Activated CD4-positive, alpha-beta memory T cell treated with anti-CD3 and anti-CD28 coated beads, Interleukin-2, amount 10 ng/mL, durations not matched to agents 7 days and 5 days (primary cell): ENCODE results near the gene NT5C. TPM values are rescaled to one million over a fixed set of nuclear protein-coding genes. Genes with fewer than 3 reads are reported as not detected.
"Not testable (repeated sequence)": the region's sequence is repeated elsewhere in the genome, so short reads cannot be mapped to it uniquely, and the experiment has no call there.

Experiments used
- CTCF ChIA-PET: fragments of 350-600 bp; sonication (Branson Sonifier 250); formaldehyde crosslinking; loops from one replicate; lab custom pipeline; 2021; ENCODE audit warnings: antibody characterized with exemption, inconsistent platforms; lab: Charles Lee
- POLR2A ChIA-PET: fragments of 350-600 bp; sonication (Branson Sonifier 250); formaldehyde crosslinking; loops from one replicate; lab custom pipeline; 2021; ENCODE audit warnings: antibody characterized with exemption; lab: Charles Lee
- DNase-seq: peaks from one replicate; pipeline ENCODE4 v3.0.0-alpha.2; 2020
- H3K27ac Mint-ChIP-seq: one replicate; pipeline ENCODE4 v1.8.0; 2021; ENCODE audit warnings: mild to moderate bottlenecking, mixed read lengths
- H3K27me3 Mint-ChIP-seq: one replicate; pipeline ENCODE4 v1.8.0; 2021; ENCODE audit warnings: mixed read lengths
- H3K36me3 Mint-ChIP-seq: one replicate; pipeline ENCODE4 v1.8.0; 2021; ENCODE audit warnings: low read depth, mixed read lengths
- H3K4me1 Mint-ChIP-seq: one replicate; pipeline ENCODE4 v1.8.0; 2021; ENCODE audit warnings: mixed read lengths
- H3K4me3 Mint-ChIP-seq: one replicate; pipeline ENCODE4 v1.8.0; 2021; ENCODE audit warnings: mild to moderate bottlenecking, mixed read lengths
- H3K9me3 Mint-ChIP-seq: one replicate; pipeline ENCODE4 v1.8.0; 2021; ENCODE audit warnings: mixed read lengths
- total RNA-seq, 2 experiments: library from RNA; stranded (reverse); gene quantifications; one replicate each; pipeline ENCODE4 v1.2.3, GENCODE V29; 2021

The NT5C gene
- total RNA-seq, result 10 to 100 TPM; 68.2 to 69.4 TPM

- POLR2A ChIA-PET, result interaction anchor here (0.6 to 5.9 kb wide), 16 partner anchors 10 to 118 kb away, joined by 3 to 42 read pairs (median 4); partner anchors contain the start of genes JPT1, SLC16A5 and SUMO2
- peak within 1 kb of the TSS; percentile 85 for H3K27ac Mint-ChIP-seq
- no peaks in the 10 kb centered on the region for H3K27me3 Mint-ChIP-seq
- DNase-seq, result peak; percentile 75
- CTCF ChIA-PET, result interaction anchor here (0.6 to 6.0 kb wide), 19 partner anchors 9 to 170 kb away, joined by 3 to 130 read pairs (median 5); partner anchors contain the start of genes ARMC7, MIF4GD and SUMO2
- peak within 1 kb of the TSS; percentile 86 for H3K4me3 Mint-ChIP-seq
- H3K9me3 Mint-ChIP-seq, result no peaks in the 10 kb centered on the region
- peaks cover 41% of the 10 kb centered on the region for H3K4me1 Mint-ChIP-seq
- H3K36me3 Mint-ChIP-seq, result peaks cover 42% of the 10 kb centered on the region
Observed at GRCh38 chr17:75131278-75132017, at the start of gene NT5C. TSS of gene NT5C (minus strand) at chr17:75131742. CDS start at chr17:75131707, 35 bp downstream.

- CTCF ChIA-PET, result interaction anchor here (0.5 to 2.4 kb wide), 10 partner anchors 9 to 219 kb away, joined by 3 to 19 read pairs (median 4); partner anchors contain the start of genes MIF4GD and MRPL58
- H3K27me3 Mint-ChIP-seq, result no peaks in the 10 kb centered on the region
- H3K9me3 Mint-ChIP-seq, result no peaks in the 10 kb centered on the region
- peak overlapping the region; percentile 78 for H3K27ac Mint-ChIP-seq
- H3K4me1 Mint-ChIP-seq, result peaks cover 50% of the 10 kb centered on the region
- no peak for DNase-seq
- peaks cover 44% of the 10 kb centered on the region for H3K36me3 Mint-ChIP-seq
- POLR2A ChIA-PET, result interaction anchor here (0.6 to 2.3 kb wide), 16 partner anchors 8 to 81 kb away, joined by 3 to 13 read pairs (median 5); partner anchors contain the start of genes ARMC7, GGA3, JPT1 and MRPS7
- peak overlapping the region; percentile 82 for H3K4me3 Mint-ChIP-seq
Observed at GRCh38 chr17:75181110-75181509, 49.6 kb upstream of the NT5C start.

GRCh38 chr17:75178453-75178852 lies 46.9 kb upstream of the NT5C start:
- Mint-ChIP-seq H3K27ac (no peak overlapping the region), H3K27me3 (no peaks in the 10 kb centered on the region), H3K36me3 (peaks cover 65% of the 10 kb centered on the region), H3K4me3 (no peak overlapping the region), H3K4me1 (peaks cover 46% of the 10 kb centered on the region), H3K9me3 (no peaks in the 10 kb centered on the region)
- ChIA-PET CTCF (no interaction called here), POLR2A (interaction anchor here (1.3 kb wide), 1 partner anchor 24 kb away, joined by 4 read pairs; no protein-coding TSS in a partner anchor)
- DNase-seq, result no peak

GRCh38 chr17:75176625-75177024 lies 45.1 kb upstream of the NT5C start:
- POLR2A ChIA-PET, result interaction anchor here (0.9 to 3.8 kb wide), 5 partner anchors 13 to 63 kb away, joined by 3 to 25 read pairs (median 6); partner anchors contain the start of gene JPT1
- Mint-ChIP-seq H3K4me1 (peaks cover 51% of the 10 kb centered on the region), H3K4me3 (no peak overlapping the region), H3K36me3 (peaks cover 76% of the 10 kb centered on the region), H3K9me3 (no peaks in the 10 kb centered on the region), H3K27ac (no peak overlapping the region), H3K27me3 (no peaks in the 10 kb centered on the region)
- CTCF ChIA-PET, result interaction anchor here (0.6 to 2.2 kb wide), 8 partner anchors 9 to 126 kb away, joined by 3 to 10 read pairs (median 3); partner anchors contain the start of gene NUP85
- no peak for DNase-seq

- Mint-ChIP-seq H3K36me3 (peaks cover 64% of the 10 kb centered on the region), H3K9me3 (no peaks in the 10 kb centered on the region)
Observed at GRCh38 chr17:75174996-75175395, 43.5 kb upstream of the NT5C start.

GRCh38 chr17:75173526-75173925 lies 42.0 kb upstream of the NT5C start:
- Mint-ChIP-seq H3K27ac (no peak overlapping the region), H3K27me3 (no peaks in the 10 kb centered on the region), H3K4me1 (peaks cover 32% of the 10 kb centered on the region), H3K4me3 (no peak overlapping the region), H3K36me3 (peaks cover 50% of the 10 kb centered on the region), H3K9me3 (no peaks in the 10 kb centered on the region)
- CTCF ChIA-PET, result interaction anchor here (0.7 to 7.5 kb wide), 7 partner anchors 14 to 63 kb away, joined by 3 to 119 read pairs (median 8); partner anchors contain the start of gene ARMC7
- POLR2A ChIA-PET, result interaction anchor here (0.6 to 3.8 kb wide), 6 partner anchors 10 to 64 kb away, joined by 3 to 25 read pairs (median 5); partner anchors contain the start of genes ARMC7, JPT1 and SUMO2
- no peak for DNase-seq

More at GRCh38 chr17:75174996-75175395, 43.5 kb upstream of the NT5C start:
- H3K27me3 Mint-ChIP-seq, result no peaks in the 10 kb centered on the region
- CTCF ChIA-PET, result interaction anchor here (5.7 to 7.5 kb wide), 2 partner anchors 27 to 59 kb away, joined by 52 to 119 read pairs; no protein-coding TSS in a partner anchor
- POLR2A ChIA-PET, result interaction anchor here (1.2 to 3.8 kb wide), 5 partner anchors 8 to 61 kb away, joined by 3 to 25 read pairs (median 7); partner anchors contain the start of genes JPT1 and SUMO2
- no peak for DNase-seq
- no peak overlapping the region for H3K27ac Mint-ChIP-seq
- peaks cover 44% of the 10 kb centered on the region for H3K4me1 Mint-ChIP-seq
- H3K4me3 Mint-ChIP-seq, result no peak overlapping the region

- H3K27me3 Mint-ChIP-seq, result no peaks in the 10 kb centered on the region
- ChIA-PET CTCF (interaction anchor here (0.7 to 7.5 kb wide), 3 partner anchors 33 to 1740 kb away, joined by 3 to 52 read pairs (median 15); no protein-coding TSS in a partner anchor), POLR2A (interaction anchor here (0.7 to 2.0 kb wide), 6 partner anchors 10 to 177 kb away, joined by 3 to 6 read pairs (median 3); partner anchors contain the start of gene JPT1)
- H3K4me3 Mint-ChIP-seq, result no peak overlapping the region
- DNase-seq, result no peak
- peaks cover 54% of the 10 kb centered on the region for H3K36me3 Mint-ChIP-seq
- no peak overlapping the region for H3K27ac Mint-ChIP-seq
- peaks cover 22% of the 10 kb centered on the region for H3K4me1 Mint-ChIP-seq
- H3K9me3 Mint-ChIP-seq, result no peaks in the 10 kb centered on the region
Observed at GRCh38 chr17:75168998-75169397, 37.5 kb upstream of the NT5C start.

- not testable (repeated sequence) for H3K4me1 Mint-ChIP-seq, H3K9me3 Mint-ChIP-seq, H3K27me3 Mint-ChIP-seq, H3K27ac Mint-ChIP-seq, DNase-seq, H3K4me3 Mint-ChIP-seq
- POLR2A ChIA-PET, result interaction anchor here (1.0 kb wide), 1 partner anchor 10 kb away, joined by 4 read pairs; the partner anchor contains the start of gene JPT1
- CTCF ChIA-PET, result interaction anchor here (0.8 kb wide), 1 partner anchor 37 kb away, joined by 3 read pairs; no protein-coding TSS in a partner anchor
- peaks cover 41% of the 10 kb centered on the region for H3K36me3 Mint-ChIP-seq
Observed at GRCh38 chr17:75164606-75165005, 33.1 kb upstream of the NT5C start.

- H3K27ac Mint-ChIP-seq, result no peak overlapping the region
- peaks cover 36% of the 10 kb centered on the region for H3K36me3 Mint-ChIP-seq
- H3K9me3 Mint-ChIP-seq, result no peaks in the 10 kb centered on the region
- H3K4me3 Mint-ChIP-seq, result no peak overlapping the region
- POLR2A ChIA-PET, result interaction anchor here (1.0 to 1.2 kb wide), 2 partner anchors 9 to 43 kb away, joined by 3 to 6 read pairs; partner anchors contain the start of gene JPT1
- H3K4me1 Mint-ChIP-seq, result peaks cover 2% of the 10 kb centered on the region
- no peaks in the 10 kb centered on the region for H3K27me3 Mint-ChIP-seq
- DNase-seq, result no peak
- CTCF ChIA-PET, result interaction anchor here (1.1 to 1.7 kb wide), 3 partner anchors 8 to 49 kb away, joined by 4 to 10 read pairs (median 6); no protein-coding TSS in a partner anchor
Observed at GRCh38 chr17:75163074-75163473, 31.5 kb upstream of the NT5C start.

GRCh38 chr17:75160211-75160610 lies 28.7 kb upstream of the NT5C start:
- Mint-ChIP-seq H3K36me3 (peaks cover 20% of the 10 kb centered on the region), H3K9me3 (no peaks in the 10 kb centered on the region), H3K27me3 (no peaks in the 10 kb centered on the region), H3K27ac (no peak overlapping the region), H3K4me1 (peaks cover 11% of the 10 kb centered on the region), H3K4me3 (no peak overlapping the region)
- ChIA-PET POLR2A (interaction anchor here (0.6 kb wide), 1 partner anchor 8 kb away, joined by 3 read pairs; no protein-coding TSS in a partner anchor), CTCF (interaction anchor here (0.5 to 5.6 kb wide), 2 partner anchors 11 to 52 kb away, joined by 3 to 17 read pairs; no protein-coding TSS in a partner anchor)
- no peak for DNase-seq

- ChIA-PET POLR2A (interaction anchor here (0.6 to 1.2 kb wide), 4 partner anchors 9 to 45 kb away, joined by 3 to 6 read pairs (median 3); no protein-coding TSS in a partner anchor), CTCF (interaction anchor here (0.5 to 5.6 kb wide), 3 partner anchors 12 to 53 kb away, joined by 3 to 17 read pairs (median 11); no protein-coding TSS in a partner anchor)
- DNase-seq, result no peak
Observed at GRCh38 chr17:75159196-75160031, 27.9 kb upstream of the NT5C start.

More at GRCh38 chr17:75159196-75160031, 27.9 kb upstream of the NT5C start:
- Mint-ChIP-seq H3K36me3 (peaks cover 16% of the 10 kb centered on the region), H3K27me3 (no peaks in the 10 kb centered on the region), H3K27ac (no peak overlapping the region), H3K4me3 (no peak overlapping the region), H3K4me1 (peaks cover 19% of the 10 kb centered on the region), H3K9me3 (no peaks in the 10 kb centered on the region)
